Measurements from ENCODE around the gene SNTB2.

DNA sequence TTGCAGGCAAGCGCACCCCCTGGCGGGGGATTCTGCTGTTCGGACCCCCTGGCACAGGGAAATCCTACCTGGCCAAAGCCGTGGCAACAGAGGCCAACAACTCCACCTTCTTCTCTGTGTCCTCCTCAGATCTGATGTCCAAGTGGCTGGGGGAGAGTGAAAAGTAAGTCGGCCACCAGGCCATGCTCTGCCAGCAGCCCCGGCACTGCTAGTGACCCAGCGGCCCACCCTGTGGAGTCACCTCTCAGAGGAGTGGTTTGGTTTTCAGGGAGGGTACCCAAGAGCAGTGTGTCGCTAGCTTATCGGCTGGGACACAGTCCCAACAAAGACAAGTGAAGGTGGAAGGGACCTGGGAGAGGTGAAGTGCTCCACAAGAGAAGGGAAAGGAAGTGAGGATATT lies 132.4 kb downstream of the SNTB2 start:
- TF ChIP-seq POLR2A (IDR thresholded peaks at IDR 0.05) (no peak), CTCF (IDR thresholded peaks at IDR 0.05) (no peak)
